HG02763 (cell line): ENCODE measurements around the gene RPLP2.

Experiments used
- ATAC-seq: cut with Tn5 transposase; IDR thresholded peaks from one replicate; pipeline ENCODE4 v1.9.1; 2021; ENCODE audit warnings: mild to moderate bottlenecking, moderate library complexity; ENCODE audit not compliant: unreplicated experiment

RPLP2 gene

GRCh38 chr11:833114-833791 lies 23.5 kb downstream of the RPLP2 start:
- no peak for ATAC-seq

DNA sequence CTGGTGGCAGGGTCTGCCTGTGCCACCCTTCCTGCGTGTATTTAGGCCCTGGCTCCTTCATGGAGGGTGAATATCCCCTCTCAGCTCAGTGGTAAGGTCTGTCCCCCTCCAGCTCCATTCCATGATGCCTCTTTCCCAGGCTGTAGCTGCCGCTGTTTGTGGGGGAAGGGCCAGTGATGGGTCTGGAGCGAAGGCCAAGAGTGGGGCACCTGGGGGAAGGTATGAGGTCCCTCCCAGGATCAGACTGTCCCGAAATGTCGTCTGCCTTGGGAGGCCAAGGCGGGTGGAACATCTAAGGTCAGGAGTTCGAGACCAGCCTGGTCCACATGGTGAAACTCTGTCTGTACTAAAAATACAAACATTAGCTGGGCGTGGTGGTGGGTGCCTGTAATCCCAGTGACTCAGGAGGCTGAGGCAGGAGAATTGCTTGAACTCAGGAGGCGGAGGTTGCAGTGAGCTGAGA lies 24.1 kb downstream of the RPLP2 start:
- ATAC-seq = no peak

DNA sequence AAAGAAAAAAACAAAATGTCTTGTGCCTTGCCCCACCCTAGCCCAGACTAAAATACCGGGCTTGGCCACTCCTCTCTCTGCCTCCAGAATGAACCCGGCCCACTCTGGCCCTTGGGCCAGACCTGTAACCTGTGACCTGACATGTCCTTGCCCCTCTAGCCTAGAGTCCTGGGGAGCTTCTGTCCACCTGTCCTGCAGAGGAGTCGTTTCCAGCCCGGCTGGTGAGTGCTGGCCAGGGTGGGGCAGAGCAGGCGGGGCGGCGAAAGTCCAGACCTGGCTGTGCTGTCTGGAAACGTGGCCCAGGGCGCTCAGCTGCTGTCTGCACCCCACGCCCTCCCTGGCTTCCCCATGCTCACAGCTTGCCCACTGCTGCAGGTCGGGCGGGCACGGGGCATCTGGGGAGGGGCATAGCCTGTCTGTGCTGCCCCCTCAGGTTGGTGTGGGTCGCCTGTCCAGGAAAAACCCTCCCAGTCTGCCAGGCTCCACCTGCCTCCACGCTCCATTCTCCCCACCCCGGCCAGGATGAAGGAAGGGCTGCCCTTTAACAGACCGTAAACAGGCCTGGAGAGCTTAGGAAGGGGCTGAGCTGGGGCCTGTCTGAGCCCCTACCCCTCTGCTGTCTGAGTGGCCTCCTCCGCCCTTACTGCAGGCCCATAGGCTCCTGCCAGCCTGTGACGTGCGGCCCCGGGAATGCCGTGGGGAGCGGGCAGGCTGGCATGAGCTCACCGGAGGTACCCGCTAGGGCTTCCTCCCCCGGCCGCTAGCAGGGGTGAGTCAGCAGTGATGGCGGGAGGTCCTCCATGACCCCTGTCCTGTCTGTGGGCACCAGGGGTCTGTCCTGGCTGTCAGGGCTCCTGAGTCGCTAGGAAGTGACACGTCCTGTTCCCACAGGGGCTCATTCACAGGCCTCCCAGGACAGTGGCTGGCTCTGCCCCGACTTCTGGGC lies 24.9 kb downstream of the RPLP2 start:
- ATAC-seq = no peak

DNA sequence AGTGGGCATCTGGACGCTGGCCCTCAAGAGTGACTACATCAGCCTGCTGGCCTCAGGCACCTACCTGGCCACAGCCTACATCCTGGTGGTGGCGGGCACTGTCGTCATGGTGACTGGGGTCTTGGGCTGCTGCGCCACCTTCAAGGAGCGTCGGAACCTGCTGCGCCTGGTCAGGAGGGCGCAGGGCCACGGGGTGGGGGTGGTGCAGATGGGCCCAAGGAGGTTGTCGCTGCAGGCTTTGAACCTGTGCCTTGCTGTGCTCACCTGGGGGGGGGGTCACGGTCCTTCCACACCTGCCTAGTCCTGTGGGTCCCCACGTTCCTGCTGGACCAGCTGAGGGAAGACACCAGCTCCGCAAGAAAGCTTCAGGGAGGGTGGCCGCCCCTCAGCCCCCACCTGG lies 26.5 kb downstream of the RPLP2 start:
- no peak for ATAC-seq

DNA sequence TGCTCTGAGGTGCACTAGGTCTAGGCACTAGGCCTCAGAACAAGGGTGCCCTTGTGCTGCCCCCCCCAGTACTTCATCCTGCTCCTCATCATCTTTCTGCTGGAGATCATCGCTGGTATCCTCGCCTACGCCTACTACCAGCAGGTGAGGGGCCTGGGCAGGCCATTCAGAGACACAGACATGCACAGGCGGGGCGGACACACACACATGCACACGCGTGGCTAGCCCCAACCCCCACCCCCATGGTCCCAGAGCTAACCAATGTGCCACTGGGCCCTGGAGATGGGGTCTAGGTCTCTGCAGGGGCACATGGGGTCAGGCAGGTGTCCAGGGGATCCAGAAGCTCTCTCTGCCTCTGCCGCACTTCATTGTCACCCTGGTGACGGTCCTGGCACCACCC lies 26.9 kb downstream of the RPLP2 start:
- ATAC-seq = no peak

- no peak for ATAC-seq
These were observed 27.6 kb downstream of the RPLP2 start for GRCh38 chr11:837189-837989.

- ATAC-seq = no peak
These were observed 28.2 kb downstream of the RPLP2 start for GRCh38 chr11:837990-838307.

GRCh38 chr11:838441-839279 lies 28.9 kb downstream of the RPLP2 start:
- ATAC-seq = no peak

GRCh38 chr11:839280-839623 lies 29.5 kb downstream of the RPLP2 start:
- ATAC-seq = no peak

- no peak for ATAC-seq
These were observed 30.3 kb downstream of the RPLP2 start for GRCh38 chr11:839875-840617.

GRCh38 chr11:841981-842369 lies 32.2 kb downstream of the RPLP2 start:
- ATAC-seq = no peak

GRCh38 chr11:842370-843002 lies 32.7 kb downstream of the RPLP2 start, which contains the start of the genes POLR2L and TSPAN4:
Gene POLR2L, minus strand, starts transcription at chr11:842529. Its CDS starts 21 bp downstream, at chr11:842508.
Gene TSPAN4, plus strand, starts transcription at chr11:842852. Its CDS starts 7,453 bp downstream, at chr11:850305.
- peak; percentile 58 for ATAC-seq

DNA sequence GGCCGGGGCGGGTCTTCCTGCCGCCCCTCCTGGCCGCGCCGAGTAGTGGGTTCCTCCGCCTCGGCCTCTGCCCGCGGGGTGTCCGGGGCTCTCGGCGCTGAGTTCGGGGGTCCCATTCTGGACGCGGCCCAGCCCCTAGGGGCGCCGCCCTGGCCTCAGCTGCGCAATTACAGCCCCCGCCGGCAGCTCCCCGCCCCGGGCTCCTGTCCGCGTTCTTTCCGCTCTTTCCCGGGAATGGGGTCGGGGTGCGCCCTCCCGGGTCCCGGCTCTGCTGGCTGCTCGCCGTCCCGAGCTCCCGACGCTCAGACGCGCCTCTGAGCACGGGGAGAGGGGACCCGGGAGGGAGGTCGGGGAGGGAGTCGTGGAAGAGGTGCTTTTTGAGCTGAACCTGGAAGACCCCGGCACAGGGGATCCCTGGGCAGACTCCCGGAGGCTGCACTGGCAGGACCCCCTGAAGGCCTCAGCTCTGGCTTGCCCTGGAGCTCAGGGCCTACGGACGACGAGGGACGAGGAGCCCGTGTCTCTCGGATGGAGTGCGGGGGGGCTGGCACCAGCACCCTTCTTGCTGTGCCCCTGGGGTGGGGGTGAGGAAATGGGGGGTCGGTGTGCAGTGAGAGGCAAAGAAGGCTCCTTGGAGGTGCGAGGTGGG lies 33.4 kb downstream of the RPLP2 start:
- no peak for ATAC-seq

DNA sequence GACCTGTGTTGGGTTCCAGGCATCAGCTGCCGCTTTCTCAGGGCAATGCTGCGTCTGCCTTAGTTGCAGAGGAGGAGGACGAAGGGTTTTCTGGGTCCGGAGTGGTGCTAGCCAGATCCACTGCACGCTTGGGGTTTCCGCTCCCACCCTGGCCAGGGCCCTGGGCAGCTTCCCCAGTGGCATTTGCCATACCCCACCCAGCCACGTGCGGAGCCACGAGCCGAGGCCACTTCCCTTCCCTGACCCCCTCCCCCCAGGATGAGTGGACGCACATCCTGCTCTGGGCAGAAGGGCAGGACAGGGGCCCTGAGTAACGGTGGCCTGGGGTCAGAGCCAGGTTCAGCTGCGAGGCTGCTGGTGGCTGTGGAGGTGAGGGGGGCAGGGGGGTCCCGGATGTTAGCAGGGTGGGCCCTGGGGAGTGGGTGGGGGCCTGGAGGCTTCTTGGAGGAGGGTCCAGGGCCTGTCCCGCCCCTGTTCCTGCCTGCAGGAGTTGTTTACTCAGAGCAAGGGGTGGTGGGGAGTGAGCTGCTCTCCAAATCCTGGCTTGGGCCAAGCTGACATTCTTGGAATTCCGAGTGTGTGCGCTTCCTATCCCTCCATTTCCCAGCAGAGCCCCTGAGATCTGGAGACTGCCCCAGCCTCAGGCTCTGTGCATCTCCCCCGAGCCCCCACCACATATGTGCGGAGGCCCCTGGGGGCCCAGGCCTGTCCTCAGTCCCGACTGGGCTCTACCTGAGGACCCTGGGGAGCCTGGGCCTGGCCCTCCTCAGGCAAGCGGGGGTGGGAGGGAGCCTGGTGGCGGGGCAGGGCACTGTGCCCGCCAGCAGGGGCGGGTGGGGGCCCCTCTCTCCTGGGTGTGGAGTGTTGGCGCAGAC lies 34.3 kb downstream of the RPLP2 start:
- ATAC-seq = no peak

DNA sequence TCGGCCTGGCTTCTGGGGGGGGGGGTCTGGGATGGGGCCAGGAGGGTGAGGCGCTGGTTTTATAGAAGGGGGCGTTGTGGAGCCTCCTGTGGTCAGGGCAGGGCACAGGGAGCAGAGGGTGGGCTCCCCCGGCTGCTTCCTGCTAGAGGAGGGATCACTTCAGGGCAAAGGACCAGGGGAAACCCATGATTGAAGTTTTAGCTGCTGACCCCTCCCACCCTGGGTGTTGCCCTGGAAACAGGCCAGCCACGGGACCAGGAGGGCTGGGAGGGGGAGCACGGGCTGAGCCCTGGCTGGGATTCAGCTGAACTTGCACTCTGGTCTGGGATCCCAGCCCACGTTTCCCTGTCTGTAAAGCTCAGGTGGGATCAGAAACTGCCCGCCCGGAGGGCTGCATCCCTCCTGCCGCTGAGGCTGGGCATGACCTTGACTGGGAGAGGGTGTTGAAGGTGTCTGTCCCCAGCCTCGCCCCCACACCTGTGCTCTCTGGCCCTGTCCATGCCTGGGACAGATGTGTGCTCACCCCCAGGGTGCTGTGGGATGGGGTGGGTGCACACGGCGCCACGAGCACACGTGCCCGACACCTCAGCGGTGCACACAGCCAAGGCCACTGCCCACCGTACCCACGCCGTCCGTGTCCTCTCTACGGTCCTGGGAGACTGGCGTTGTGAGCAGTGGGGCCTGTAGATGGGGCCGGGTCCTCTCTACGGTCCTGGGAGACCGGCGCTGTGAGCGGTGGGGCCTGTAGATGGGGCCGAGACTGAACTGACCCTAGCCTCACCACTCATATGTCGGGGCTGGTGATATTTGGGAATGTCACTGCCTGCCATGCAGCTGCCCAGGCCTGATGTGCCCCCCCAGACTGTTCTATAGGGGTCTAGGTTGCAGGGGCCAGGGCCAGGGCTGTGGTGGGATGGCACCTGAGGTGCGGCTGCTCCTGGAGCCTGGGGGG lies 35.2 kb downstream of the RPLP2 start:
- no peak for ATAC-seq

- ATAC-seq = no peak
These were observed 36.2 kb downstream of the RPLP2 start for GRCh38 chr11:845872-846495.
